DMS153 (cell line): ENCODE data around the gene CLEC2L.

Source experiments
- DNase-seq: peaks from one replicate; lab custom pipeline; 2025; lab: John Stamatoyannopoulos, UW

The CLEC2L gene

DNA sequence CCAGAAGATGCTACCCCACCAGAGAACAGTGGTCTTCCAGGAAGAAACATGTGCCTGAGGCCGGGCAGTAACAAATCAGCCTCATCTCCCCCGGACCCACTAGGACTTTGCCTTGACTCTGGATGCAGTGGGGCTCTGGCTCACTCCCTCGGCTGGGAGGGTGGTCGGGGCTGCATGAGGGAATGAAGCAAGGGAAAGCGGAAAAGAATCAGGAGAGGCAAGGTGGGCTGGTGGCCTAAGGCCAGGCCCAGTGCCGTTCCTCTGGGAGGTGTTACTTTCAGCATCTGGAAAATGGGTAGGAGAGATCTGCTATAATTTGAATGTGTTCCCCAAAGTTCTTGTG lies 51.8 kb downstream of the CLEC2L start:
- no peak for DNase-seq

DNA sequence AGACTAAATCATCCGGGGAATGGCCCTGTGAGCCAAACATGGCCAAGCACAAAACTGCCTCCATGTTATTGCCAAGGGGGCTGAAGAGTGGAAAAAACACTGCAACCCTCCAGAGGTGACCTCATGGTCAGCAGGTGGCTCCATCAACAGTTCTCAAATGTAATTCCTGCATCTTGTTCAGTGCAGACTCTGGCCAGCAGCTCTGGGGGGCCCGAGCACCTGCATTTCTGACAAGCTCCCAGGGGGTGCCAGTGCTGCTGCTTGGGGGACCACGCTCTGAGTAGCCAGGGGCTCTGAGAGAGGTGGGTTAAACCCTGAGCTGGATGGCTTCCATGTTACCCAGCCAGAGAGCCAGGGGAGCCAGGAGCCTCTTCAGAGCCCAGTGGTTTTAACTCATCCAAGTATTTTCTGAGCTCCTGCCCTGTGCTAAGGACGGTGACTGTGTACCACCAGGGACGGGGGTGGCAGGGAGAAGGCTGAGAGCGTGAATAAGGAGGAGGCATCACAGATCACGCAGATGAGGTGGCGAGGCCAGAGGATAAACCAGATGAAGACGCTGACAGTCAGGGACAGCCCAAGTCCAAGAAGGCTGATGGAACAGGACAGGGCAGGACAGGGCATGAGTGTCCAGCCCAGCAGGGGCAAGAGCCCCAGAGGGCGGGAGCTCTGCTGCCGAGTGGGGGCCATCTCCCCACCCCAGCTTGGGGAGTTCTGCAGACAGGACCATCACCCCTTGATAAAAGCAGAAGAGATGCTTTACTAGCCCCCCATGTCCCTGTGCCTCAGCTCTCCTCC lies 52.9 kb downstream of the CLEC2L start:
- DNase-seq = no peak

DNA sequence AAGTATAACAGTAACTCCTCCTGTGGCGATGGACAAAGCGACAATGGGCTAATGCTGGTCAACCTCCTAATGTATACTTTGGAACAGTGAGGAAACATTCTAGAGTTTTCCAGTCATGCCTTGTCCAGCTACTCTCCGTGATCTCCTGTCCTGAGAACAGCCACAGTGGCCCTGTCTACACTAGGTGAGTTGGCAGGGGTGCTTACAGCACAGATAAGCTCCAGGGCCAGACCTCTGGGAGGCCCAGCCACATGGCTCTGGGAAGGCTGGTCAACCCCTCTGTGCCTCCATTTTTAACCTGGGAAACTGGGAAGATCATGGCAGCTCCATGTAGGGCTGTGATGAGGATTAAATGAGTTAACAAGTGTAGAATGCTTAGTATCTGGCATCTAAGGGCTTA lies 57.0 kb downstream of the CLEC2L start:
- DNase-seq = no peak

DNA sequence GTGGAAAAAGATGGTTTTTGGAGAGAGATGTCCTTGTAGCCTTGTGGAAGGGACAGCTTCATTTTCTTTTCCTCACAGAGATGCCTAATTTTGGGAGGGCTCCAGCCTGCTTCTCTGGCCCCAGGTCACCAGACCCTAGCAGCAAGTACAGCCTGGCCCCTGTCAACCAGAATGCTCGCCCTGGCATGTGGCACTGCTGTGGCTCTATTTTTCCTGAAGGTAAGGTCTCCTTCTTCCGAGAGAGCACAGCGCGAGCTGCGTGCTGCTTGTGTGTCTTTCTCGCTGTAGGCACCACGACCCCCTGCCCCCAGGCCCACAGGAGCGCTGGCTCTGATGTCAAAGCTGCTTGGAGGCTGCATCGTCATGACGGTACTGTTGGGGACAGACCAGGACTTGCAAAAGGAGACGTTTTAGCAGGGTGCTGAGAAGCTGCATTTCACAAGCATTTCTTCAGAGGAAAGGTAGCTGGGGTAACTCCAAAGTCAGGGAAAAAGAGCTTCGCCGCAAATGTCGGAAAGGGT lies 58.7 kb downstream of the CLEC2L start:
- no peak for DNase-seq

DNA sequence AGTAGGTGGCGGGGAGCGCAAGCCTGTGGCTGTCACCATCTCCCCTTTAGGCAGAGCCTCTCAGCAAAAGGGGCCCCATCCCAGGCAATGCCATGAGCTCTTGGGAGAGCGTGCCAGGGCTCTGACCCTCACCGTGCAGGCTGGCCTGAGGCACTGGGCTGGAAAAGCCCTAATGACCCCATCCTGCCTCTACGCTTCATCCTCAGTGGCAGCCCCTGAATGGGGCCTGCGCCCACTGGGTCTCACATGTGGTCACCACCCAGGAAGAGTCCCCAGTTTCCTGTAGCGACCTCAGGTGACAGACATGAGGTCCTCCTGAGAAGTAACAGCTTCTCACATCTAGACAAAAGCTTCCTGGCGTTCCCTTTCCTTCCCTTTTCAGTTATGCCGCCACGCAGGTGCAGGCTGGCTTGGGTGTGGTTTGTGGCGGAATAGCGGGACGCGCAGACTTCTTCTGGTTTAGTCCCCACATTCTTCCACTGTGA lies 59.2 kb downstream of the CLEC2L start:
- DNase-seq = no peak

DNA sequence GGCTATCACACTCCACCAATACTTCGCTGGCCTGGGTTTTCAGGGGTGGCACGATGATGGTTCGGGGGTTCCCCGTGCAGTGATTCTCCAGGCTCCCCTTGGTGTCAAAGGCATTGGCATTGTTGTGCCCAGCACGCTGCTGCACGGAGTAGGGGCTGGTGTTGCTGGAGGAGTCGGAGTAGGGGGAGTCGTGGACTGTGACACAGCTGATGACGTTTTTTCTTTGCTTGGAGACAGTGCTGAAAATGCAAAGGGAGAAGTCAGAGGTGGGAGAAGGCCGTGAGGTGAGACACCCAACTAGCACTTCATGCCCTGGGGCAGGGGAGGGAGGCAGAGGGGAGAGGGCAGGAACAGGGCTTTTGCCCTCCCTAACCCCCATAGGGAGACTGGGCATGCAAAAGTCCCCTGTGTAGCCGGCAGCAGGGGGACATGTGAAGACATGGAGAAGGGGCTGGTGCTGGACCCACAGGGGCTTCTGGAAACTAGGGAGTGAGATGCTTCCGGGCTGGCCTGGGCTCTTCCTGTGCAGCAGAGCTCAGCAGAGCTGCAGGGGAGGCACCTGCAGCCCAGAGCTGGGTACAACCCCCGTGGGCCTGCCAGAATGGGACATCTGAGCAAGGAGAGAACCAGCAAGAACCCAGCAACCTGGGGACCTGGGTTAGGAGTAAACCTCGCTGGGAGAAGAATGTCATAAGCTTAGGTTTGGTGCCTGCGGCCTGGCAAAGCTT lies 60.5 kb downstream of the CLEC2L start:
- no peak for DNase-seq

DNA sequence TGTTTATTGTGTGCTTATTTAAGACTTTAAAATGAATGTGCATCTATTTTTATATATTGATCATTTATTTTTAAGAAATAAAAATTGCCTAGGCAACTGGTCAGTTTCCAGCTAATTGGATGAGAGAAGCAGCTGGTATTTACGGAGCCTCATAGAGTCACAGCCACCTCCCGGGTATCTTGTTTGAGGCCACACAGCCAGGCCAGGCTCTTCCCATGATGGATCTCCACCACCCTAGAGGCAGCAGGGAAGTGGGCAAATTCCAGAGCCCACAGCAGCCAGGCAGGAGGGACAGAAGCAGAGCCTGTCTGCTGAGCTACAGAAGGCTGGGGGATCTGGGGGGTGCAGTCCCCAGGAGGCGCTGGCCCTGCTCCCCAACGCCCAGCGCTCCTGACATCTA lies 61.6 kb downstream of the CLEC2L start:
- no peak for DNase-seq

DNA sequence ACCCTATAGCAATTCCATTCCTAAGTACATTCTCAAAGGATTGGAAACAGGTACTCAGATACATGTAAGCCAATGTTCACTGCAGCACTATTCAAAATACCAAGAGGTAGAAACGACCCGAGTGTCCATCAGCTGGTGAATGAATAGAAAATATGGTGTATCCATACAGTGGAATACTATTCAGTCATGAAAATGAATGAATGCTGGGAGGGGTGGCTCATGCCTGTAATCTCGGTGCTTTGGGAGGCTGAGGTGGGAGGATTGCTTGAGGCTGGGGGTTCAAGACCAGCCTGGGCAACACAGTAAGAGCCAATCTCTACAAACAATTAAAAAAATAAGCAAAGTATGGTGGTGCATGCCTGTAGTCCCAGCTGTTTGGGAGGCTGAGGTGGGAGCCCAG lies 62.8 kb downstream of the CLEC2L start:
- DNase-seq = no peak

DNA sequence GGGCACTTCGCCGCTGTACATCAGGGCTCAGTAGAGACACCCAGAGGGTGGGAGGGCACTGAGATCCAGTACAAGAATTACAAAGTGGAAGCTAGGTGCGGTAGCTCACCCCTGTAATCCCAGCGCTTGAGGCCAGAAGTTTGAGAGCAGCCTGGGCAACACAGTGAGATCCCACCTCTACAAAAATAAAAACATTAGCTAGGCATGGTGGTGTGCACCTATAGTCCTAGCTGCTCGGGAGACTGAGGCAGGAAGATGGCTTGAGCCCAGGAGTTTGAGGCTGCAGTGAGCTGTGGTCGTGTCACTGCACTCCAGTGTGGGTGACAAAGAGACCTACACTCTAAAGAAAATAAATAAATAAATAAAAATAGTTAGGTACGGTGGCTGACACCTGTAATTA lies 64.0 kb downstream of the CLEC2L start:
- no peak for DNase-seq

DNA sequence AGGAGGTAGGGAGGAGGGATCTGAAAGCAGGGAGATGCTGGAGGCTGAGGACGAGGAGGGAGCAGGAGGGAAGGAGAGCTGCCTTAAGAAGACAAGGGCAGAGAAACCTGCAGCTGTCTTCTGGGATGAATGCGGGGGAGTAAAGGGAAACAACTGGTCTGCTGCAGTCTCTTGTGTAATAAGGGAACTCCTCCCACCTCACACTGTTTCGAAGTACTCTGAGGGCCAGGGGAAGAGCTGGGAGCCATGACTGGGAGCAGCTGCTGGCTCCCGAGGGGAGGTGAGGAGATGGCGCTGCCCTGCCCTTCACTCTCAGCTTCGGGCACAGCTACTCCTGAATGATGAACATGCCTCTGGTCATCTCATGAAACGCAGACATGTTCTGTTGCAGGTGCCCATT lies 65.1 kb downstream of the CLEC2L start:
- no peak for DNase-seq

DNA sequence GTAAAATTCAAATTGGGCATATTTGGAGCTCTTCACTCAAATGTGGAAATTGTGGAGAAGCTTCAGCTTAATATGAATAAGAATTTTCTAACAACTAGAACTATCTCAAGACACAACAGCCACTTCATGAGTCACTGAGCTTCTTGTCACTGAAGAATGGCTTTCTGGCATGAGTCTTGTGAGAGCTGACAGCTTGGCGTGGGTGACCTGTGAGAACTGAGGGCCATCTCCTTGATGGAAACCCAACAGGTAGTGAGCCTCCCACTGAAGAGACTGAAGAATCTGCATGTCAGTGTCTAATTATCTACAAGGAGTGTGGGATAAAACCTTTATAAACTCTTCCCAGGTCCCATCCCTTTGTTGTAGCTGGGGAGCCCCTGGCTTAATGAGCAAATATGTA lies 66.0 kb downstream of the CLEC2L start:
- DNase-seq = no peak

DNA sequence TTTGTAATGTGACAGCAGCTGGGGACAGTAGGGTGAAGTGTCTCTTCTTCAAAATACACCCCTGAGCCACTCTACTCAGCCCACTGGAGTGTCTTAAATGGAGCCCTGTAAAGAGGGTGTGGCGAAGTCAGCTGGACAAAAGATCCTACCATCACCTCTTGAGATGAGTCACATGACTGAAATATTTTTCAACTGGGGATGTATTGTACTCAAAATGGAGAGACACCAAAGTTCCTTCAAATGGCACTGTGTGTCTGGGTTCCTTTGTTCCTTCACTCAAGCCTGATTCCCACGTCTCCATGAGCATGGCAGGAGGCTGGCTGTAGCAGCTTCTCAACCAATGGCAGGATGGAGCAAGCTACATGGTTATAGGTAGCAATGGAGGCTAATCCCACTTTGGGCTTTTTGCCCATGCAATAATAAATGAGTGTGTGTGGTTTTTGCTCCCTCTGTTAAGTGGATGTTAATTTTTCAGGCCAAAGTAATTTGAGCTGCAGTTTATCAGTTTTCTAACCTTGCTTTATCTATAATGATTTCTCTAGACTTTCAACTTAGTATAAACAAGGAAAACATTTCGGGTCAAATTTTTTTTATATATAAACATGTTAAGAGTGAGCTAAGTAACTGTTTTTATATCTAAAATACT lies 68.2 kb downstream of the CLEC2L start:
- no peak for DNase-seq

DNA sequence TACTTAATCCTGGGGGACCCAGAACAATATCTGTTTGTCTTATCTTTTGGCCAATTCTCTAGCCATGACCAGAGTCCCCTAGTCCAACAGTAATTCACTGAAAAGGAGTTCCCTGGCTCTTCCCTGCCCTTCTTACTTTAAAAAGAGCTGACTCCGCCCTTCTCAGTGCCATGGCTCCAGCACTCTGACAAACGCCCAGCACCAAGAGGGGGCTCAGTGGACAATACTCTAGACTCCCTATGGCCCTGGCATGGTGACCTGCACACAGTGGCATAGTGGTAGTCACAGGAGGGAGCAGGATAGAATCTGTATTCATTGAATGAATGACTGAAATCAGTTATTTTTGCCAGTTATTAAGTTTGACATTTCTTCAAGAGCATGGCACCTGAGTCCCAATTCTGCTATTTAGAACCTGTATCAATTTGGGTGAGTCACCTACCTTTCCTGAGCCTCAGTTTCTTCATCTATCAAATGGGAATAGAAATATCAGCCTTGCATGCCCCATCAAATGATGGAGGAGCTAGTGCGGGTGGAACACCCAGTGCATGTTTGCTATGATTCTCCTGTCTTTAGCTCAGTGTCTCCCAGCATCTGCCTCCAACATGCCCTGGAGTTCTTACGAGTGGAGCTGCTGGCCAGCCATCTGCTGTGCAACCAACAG lies 69.4 kb downstream of the CLEC2L start:
- no peak for DNase-seq

DNA sequence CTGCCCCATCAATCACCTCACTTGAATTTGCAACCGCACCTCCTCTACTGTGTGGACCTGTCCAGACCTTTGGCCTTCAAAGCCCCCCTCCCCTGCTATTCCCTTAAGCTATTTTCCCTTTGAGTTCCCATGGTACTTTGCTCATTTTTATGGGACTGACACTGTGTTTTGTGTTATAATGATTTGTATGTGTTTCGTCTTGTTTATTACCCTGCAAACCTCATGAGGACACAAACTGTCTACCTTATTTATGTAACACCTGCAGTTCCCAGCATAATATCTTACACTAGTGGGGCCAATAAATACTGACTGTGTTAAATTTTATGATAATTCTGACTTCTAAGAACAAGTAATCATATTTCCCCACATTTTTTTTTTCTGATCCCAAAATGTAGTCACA lies 70.6 kb downstream of the CLEC2L start:
- no peak for DNase-seq
